ENCODE measurements around the gene PCP2. TPM values are rescaled to one million over a fixed set of nuclear protein-coding genes. Genes with fewer than 3 reads are reported as not detected.
A peak's percentile ranks its signal among the peaks of the same experiment; 100 is the strongest.

Gene PCP2
- total and polyA plus RNA-seq, 2 of the 13 experiments (the other 11 are each of a cell fraction or from before 2014, with no cell fraction given), result 0.62 TPM; not detected in 1

GRCh38 chr19:7629347-7630054 is 4.0 kb downstream of the PCP2 start, which contains the start of the genes PET100 and XAB2 (continued):
- TF ChIP-seq, protein P1, sequence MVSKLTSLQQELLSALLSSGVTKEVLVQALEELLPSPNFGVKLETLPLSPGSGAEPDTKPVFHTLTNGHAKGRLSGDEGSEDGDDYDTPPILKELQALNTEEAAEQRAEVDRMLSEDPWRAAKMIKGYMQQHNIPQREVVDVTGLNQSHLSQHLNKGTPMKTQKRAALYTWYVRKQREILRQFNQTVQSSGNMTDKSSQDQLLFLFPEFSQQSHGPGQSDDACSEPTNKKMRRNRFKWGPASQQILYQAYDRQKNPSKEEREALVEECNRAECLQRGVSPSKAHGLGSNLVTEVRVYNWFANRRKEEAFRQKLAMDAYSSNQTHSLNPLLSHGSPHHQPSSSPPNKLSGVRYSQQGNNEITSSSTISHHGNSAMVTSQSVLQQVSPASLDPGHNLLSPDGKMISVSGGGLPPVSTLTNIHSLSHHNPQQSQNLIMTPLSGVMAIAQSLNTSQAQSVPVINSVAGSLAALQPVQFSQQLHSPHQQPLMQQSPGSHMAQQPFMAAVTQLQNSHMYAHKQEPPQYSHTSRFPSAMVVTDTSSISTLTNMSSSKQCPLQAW (CRISPR knock-in tag; IDR thresholded peaks at IDR 0.05), result peak; percentile 74
- TF ChIP-seq GZF1 (CRISPR knock-in tag; IDR thresholded peaks at IDR 0.05) (no peak), ZNF784 (CRISPR knock-in tag; IDR thresholded peaks at IDR 0.05; ENCODE audit: borderline replicate concordance) (no peak; the same call in 1 of the 2 replicates), PHF21A (CRISPR knock-in tag; IDR thresholded peaks at IDR 0.05) (0 out of 2 replicates have a peak, but pooled peaks have one; percentile 29), ZNF20 (CRISPR knock-in tag; IDR thresholded peaks at IDR 0.05) (no peak), ZNF496 (CRISPR knock-in tag; IDR thresholded peaks at IDR 0.05; ENCODE audit: insufficient replicate concordance) (no peak), NFYB (CRISPR knock-in tag; IDR thresholded peaks at IDR 0.05) (peak; percentile 99), SRF (IDR thresholded peaks at IDR 0.05; ENCODE audit: low read depth, low read length) (peak; percentile 41; the same call in 1 of the 2 replicates), ASH2L (IDR thresholded peaks at IDR 0.05; ENCODE audit: insufficient read length, low read depth, low read length) (peak; percentile 62), GTF2F1 (IDR thresholded peaks at IDR 0.05; ENCODE audit: low read length) (no peak), ZSCAN31 (CRISPR knock-in tag; IDR thresholded peaks at IDR 0.05; ENCODE audit: low read depth) (no peak; the same call in 1 of the 2 replicates), ZNF652 (CRISPR knock-in tag; IDR thresholded peaks at IDR 0.05; ENCODE audit: borderline replicate concordance, low read depth) (no peak), MIER2 (CRISPR knock-in tag; IDR thresholded peaks at IDR 0.05) (no peak), ZNF709 (CRISPR knock-in tag; IDR thresholded peaks at IDR 0.05) (no peak), KAT8 (CRISPR knock-in tag; IDR thresholded peaks at IDR 0.05) (peak; percentile 99)
- TF ChIP-seq, protein P2, sequence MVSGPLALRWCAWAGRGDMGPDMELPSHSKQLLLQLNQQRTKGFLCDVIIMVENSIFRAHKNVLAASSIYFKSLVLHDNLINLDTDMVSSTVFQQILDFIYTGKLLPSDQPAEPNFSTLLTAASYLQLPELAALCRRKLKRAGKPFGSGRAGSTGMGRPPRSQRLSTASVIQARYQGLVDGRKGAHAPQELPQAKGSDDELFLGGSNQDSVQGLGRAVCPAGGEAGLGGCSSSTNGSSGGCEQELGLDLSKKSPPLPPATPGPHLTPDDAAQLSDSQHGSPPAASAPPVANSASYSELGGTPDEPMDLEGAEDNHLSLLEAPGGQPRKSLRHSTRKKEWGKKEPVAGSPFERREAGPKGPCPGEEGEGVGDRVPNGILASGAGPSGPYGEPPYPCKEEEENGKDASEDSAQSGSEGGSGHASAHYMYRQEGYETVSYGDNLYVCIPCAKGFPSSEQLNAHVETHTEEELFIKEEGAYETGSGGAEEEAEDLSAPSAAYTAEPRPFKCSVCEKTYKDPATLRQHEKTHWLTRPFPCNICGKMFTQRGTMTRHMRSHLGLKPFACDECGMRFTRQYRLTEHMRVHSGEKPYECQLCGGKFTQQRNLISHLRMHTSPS (CRISPR knock-in tag; IDR thresholded peaks at IDR 0.05; ENCODE audit: low read depth), result no peak
- TF ChIP-seq, protein P3, sequence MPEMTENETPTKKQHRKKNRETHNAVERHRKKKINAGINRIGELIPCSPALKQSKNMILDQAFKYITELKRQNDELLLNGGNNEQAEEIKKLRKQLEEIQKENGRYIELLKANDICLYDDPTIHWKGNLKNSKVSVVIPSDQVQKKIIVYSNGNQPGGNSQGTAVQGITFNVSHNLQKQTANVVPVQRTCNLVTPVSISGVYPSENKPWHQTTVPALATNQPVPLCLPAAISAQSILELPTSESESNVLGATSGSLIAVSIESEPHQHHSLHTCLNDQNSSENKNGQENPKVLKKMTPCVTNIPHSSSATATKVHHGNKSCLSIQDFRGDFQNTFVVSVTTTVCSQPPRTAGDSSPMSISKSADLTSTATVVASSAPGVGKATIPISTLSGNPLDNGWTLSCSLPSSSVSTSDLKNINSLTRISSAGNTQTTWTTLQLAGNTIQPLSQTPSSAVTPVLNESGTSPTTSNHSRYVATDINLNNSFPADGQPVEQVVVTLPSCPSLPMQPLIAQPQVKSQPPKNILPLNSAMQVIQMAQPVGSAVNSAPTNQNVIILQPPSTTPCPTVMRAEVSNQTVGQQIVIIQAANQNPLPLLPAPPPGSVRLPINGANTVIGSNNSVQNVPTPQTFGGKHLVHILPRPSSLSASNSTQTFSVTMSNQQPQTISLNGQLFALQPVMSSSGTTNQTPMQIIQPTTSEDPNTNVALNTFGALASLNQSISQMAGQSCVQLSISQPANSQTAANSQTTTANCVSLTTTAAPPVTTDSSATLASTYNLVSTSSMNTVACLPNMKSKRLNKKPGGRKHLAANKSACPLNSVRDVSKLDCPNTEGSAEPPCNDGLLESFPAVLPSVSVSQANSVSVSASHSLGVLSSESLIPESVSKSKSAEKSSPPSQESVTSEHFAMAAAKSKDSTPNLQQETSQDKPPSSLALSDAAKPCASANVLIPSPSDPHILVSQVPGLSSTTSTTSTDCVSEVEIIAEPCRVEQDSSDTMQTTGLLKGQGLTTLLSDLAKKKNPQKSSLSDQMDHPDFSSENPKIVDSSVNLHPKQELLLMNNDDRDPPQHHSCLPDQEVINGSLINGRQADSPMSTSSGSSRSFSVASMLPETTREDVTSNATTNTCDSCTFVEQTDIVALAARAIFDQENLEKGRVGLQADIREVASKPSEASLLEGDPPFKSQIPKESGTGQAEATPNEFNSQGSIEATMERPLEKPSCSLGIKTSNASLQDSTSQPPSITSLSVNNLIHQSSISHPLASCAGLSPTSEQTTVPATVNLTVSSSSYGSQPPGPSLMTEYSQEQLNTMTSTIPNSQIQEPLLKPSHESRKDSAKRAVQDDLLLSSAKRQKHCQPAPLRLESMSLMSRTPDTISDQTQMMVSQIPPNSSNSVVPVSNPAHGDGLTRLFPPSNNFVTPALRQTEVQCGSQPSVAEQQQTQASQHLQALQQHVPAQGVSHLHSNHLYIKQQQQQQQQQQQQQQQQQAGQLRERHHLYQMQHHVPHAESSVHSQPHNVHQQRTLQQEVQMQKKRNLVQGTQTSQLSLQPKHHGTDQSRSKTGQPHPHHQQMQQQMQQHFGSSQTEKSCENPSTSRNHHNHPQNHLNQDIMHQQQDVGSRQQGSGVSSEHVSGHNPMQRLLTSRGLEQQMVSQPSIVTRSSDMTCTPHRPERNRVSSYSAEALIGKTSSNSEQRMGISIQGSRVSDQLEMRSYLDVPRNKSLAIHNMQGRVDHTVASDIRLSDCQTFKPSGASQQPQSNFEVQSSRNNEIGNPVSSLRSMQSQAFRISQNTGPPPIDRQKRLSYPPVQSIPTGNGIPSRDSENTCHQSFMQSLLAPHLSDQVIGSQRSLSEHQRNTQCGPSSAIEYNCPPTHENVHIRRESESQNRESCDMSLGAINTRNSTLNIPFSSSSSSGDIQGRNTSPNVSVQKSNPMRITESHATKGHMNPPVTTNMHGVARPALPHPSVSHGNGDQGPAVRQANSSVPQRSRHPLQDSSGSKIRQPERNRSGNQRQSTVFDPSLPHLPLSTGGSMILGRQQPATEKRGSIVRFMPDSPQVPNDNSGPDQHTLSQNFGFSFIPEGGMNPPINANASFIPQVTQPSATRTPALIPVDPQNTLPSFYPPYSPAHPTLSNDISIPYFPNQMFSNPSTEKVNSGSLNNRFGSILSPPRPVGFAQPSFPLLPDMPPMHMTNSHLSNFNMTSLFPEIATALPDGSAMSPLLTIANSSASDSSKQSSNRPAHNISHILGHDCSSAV (CRISPR knock-in tag; IDR thresholded peaks at IDR 0.05; ENCODE audit: borderline replicate concordance), result no peak
